Measurements from ENCODE around the gene ZNF91.
"Not testable (repeated sequence)": the region's sequence is repeated elsewhere in the genome, so short reads cannot be mapped to it uniquely, and the experiment has no call there.

Gene ZNF91

GRCh38 chr19:23395041-23395721 is at the start of gene ZNF91:
ZNF91 (minus strand) TSS chr19:23395471; CDS start chr19:23395354, 117 bp downstream.
- peak; percentile 90 for DNase-seq

GRCh38 chr19:23440791-23441190 is 45.5 kb upstream of the ZNF91 start:
- peak; percentile 47 for DNase-seq

- DNase-seq = peak; percentile 25
These were observed 44.9 kb upstream of the ZNF91 start for GRCh38 chr19:23440207-23440606.

DNA sequence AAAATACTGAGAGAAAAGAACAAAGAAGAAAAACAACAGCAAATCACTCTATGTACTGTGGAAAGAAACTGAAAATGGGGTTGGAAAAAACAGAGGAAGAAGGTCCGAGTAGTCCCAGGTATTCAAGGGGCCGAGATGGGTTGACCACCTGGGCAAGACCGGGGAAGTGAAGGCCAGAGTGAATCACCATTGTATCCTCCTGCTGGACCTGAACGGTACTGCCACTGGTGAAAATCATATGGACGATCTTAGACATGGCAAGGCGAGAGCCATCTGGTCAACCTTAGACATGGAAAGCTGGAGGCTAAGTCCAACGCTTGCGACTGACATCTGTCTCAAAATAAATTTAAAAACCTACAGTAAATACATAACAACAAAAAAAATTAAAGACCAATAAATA is 44.4 kb upstream of the ZNF91 start:
- no peak for DNase-seq

- DNase-seq = no peak
These were observed 42.6 kb upstream of the ZNF91 start for GRCh38 chr19:23437901-23438300.

DNA sequence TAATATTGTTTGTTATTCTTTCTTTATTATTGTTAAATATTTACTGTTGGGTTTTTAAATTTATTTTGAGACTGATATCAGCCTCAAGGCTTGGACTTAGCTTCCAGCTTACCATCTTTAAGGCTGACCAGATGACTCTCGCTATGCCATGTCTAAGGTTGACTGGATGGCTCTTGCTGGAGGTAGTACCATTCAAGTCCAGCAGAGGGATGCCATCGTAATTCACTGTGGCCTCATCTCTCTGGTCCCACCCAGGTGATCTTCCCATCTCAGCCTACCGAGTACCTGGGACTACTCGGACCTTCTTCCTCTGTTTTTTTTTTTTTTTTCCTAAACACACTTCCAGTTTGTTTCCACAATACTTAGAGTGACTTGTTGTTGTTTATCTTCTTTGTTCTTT is 41.7 kb upstream of the ZNF91 start:
- peak; percentile 24 for DNase-seq

GRCh38 chr19:23436318-23436717 is 41.0 kb upstream of the ZNF91 start:
- peak; percentile 38 for DNase-seq

DNA sequence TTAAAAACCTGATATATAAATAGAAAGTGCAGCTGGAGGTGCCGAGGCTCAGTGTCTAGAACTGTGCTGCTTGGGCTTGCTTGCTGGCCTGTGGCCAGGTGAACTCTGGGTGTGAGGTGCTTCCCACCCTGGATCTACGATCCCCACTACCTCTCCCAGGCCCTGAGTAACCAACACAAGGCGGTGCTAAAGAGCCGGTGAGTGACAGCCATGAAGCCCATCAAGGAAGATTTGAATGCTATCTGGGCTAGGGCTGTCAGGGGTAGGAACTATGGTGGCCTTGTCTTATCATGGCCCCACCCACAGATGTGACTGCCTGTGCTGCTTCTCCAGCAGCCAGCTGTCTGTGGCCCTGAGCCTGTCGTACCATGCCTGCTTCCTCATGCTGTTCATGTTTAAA is 25.6 kb upstream of the ZNF91 start:
- no peak for DNase-seq

GRCh38 chr19:23419261-23419660 is 24.0 kb upstream of the ZNF91 start:
- not testable (repeated sequence) for DNase-seq

DNA sequence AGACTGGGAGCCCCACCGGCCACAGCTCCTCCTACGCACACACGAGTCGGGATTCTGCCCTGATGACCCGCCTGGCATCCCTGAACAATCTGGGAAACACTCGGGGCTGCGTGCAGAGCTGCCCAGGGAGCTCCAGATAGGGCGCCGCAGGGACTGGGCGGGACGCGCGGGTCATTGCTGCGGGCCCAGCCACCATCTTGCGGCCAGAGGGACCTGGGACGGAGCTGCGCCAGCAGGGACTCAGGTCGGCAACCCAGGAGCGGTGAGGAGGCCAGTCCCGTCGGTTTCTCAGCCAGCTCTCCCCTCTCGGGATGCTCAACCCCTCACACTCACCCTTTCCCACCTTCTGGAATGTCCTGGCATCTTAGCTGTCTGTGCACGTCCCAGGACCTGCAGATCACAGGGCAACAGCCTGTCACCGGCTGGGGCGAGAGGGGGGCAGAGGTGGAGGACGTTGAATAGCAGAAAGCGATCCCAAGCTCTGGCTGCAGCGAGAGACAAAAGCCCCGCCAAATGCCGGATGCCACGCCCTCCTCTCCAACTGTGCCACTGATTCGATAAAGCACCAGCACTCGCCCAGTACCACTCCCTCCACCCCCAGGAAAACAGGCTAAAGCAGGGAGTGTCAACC is 20.4 kb upstream of the ZNF91 start:
- peak; percentile 50 for DNase-seq

DNA sequence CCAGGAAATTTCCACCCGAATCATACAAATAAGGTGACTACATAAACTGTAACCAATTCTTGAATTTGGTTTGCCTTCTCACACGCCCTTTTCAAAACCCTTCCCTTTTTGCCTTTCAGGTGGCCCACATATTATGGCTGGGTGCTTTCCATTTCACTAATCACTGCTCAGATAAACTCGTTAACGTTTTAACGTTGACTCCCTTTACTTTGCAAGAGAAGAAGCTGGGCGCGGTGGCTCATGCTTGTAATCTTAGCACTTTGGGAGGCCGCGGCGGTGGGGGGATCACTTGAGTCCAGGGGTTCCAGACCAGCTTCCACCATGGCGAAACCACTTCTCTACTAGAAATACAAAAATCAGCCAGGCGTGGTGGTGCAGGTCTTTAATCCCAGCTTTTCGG is 19.8 kb upstream of the ZNF91 start:
- DNase-seq = no peak

- DNase-seq = no peak
These were observed 14.9 kb upstream of the ZNF91 start for GRCh38 chr19:23410155-23410554.

- no peak for DNase-seq
These were observed 14.2 kb upstream of the ZNF91 start for GRCh38 chr19:23409392-23410048.

- no peak for DNase-seq
These were observed 12.4 kb upstream of the ZNF91 start for GRCh38 chr19:23407616-23408133.

- DNase-seq = no peak
These were observed 11.4 kb upstream of the ZNF91 start for GRCh38 chr19:23406721-23407120.

GRCh38 chr19:23406091-23406490 is 10.8 kb upstream of the ZNF91 start:
- no peak for DNase-seq

GRCh38 chr19:23404676-23405075 is 9.4 kb upstream of the ZNF91 start:
- DNase-seq = no peak

GRCh38 chr19:23403581-23404324 is 8.5 kb upstream of the ZNF91 start:
- no peak for DNase-seq

DNA sequence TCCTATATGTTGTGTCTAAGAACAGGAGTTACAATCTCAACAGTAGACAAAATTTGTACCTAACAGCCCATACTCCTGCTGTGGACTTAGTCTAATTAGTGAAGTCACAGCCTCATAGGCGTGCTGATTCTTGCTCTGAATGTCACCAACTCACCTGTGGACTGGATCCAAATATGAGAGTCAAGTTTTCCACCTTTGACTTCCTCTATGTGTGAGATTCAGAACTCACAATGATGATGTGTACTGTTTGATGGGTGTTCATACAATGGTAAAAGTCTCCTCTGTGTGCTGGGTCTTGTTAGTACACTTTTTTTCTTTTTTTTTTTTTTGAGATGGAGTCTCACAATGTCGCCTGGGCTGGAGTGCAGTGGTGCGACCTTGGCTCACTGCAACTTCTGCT is 7.8 kb upstream of the ZNF91 start:
- DNase-seq = no peak

DNA sequence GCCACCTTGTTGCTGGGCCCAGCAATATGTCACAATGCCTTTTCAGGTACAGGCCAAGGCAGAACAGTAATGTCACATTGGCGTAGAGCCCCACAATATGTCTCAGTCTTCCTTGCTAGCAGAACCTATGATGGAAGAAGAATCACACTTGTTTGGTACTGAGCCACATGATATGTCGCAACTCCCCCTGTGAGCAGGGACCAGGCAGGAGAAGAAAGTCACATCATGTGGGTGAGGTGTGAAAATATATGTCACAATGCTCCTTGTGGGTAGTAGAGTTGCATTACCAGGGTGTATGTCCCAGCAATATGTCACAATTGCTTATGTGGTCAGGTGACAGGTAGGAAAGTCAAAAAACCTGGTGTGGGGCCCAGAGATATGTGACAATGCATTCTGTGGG is 7.1 kb upstream of the ZNF91 start:
- DNase-seq = peak; percentile 28

DNA sequence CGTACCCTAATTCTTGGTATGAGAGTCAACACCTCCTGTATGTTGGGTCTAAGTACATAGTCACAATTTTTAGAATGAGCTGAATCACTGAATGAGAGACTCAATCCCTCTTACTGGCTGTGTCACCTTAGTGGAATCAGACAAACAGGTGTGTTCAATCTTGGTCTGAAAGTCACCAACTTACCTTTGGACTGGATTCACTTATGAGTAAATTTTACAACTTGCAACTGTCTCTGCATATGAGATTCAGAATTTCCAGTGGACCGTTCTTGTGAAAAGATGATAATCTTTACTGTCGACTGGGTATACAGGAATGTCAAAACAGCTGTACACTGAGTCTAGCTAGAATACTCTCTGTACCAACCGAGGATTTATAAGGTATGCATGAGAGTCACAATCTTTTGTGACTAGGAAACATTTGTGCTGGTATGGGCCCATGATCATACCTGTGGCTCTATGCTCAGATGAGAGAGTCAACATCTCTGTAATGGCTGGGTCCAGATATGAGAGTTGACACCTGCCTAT is 5.9 kb upstream of the ZNF91 start:
- no peak for DNase-seq

DNA sequence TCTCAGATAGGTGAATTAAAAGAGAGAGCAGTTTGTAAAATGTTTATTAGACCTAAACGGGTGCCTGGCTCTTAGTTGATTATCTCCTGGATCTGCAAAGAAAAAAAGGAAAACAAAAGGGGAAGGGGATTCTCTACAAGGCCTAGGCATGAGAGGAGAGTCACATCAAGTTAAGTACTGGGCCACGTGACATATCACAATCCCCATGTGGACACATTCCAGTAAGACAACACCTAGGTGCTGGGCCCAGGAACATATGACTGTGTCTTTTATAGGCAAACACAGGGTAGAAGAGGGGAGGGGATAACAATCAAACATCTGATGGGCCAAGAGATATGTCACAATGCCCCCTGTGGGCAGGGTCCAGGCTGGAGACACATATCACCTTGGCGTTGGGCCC is 4.2 kb upstream of the ZNF91 start:
- no peak for DNase-seq

DNA sequence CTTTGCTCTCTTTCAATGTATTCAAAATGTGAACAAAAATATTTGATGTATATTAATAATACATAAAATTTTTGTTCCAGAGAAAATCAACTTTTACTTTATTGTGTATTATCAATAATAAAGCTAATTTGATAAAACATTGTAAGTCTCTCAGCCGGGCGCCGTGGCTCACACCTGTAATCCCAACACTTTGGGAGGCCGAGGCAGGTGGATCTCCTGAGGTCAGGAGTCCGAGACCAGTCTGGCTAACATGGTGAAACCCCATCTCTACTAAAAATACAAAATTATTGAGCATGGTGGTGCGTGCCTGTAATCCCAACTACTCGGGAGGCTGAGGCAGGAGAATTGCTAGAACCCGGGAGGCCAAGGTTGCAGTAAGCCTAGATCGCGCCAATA is 449 bp upstream of the ZNF91 start:
- not testable (repeated sequence) for DNase-seq

Data from stimulated activated CD8-positive, alpha-beta memory T cell treated with anti-CD3 and anti-CD28 coated beads, Interleukin-4, amount 100 ng/mL, for 48 hours (primary cell).